Parathyroid adenoma (tissue), 2 donors: ENCODE results near the gene IFNA13.
A peak's percentile ranks its signal among the peaks of the same experiment; 100 is the strongest.

ENCODE experiments used
- H2AFZ ChIP-seq: fragments of 300-600 bp; sonication (generic); one replicate; pipeline ENCODE4 v1.7.0; 2017; ENCODE audit warnings: antibody characterized with exemption, mild to moderate bottlenecking
- H3K27ac ChIP-seq: fragments of 300-600 bp; sonication (generic); one replicate; pipeline ENCODE4 v1.7.0; 2017
- H3K27me3 ChIP-seq: fragments of 300-600 bp; sonication (generic); one replicate; pipeline ENCODE4 v1.7.0; 2017; ENCODE audit warnings: low read length; ENCODE audit not compliant: control insufficient read depth, insufficient read depth
- H3K36me3 ChIP-seq: fragments of 300-600 bp; sonication (generic); one replicate; pipeline ENCODE4 v1.7.0; 2017; ENCODE audit warnings: low read length; ENCODE audit not compliant: control insufficient read depth, insufficient read depth
- H3K4me1 ChIP-seq: fragments of 300-600 bp; sonication (generic); one replicate; pipeline ENCODE4 v1.7.0; 2017; ENCODE audit warnings: control low read depth
- H3K4me2 ChIP-seq: fragments of 300-600 bp; sonication (generic); one replicate; pipeline ENCODE4 v1.7.0; 2017; ENCODE audit warnings: low read length
- H3K4me3 ChIP-seq: fragments of 300-600 bp; sonication (generic); one replicate; pipeline ENCODE4 v1.7.0; 2017; ENCODE audit warnings: low read depth, low read length
- H3K79me2 ChIP-seq: fragments of 300-600 bp; sonication (generic); one replicate; pipeline ENCODE4 v1.7.0; 2017; ENCODE audit warnings: control low read depth
- H3K9ac ChIP-seq: fragments of 300-600 bp; sonication (generic); one replicate; pipeline ENCODE4 v1.7.0; 2017; ENCODE audit warnings: mild to moderate bottlenecking
- H3K9me3 ChIP-seq: fragments of 300-600 bp; sonication (generic); one replicate; pipeline ENCODE4 v1.7.0; 2017; ENCODE audit warnings: low read length; ENCODE audit not compliant: control insufficient read depth
- CTCF ChIP-seq: fragments of 300-600 bp; sonication (generic); IDR thresholded peaks from one replicate; pipeline ENCODE4 v1.7.0; 2017; ENCODE audit warnings: antibody characterized with exemption, mild to moderate bottlenecking
- donor health status: primary hyperparathyroidism.

The IFNA13 gene

GRCh38 chr9:21399956-21400355 lies 32.1 kb upstream of the IFNA13 start:
- no peak for TF ChIP-seq CTCF
- H3K79me2 ChIP-seq = no peaks in the 10 kb centered on the region
- no peak overlapping the region for H3K9ac ChIP-seq
- H3K9me3 ChIP-seq = no peaks in the 10 kb centered on the region
- no peak overlapping the region for H3K4me2 ChIP-seq
- H3K4me3 ChIP-seq = no peak overlapping the region
- H2AFZ ChIP-seq = no peak overlapping the region
- H3K27ac ChIP-seq = no peak overlapping the region
- no peaks in the 10 kb centered on the region for H3K36me3 ChIP-seq
- no peaks in the 10 kb centered on the region for H3K4me1 ChIP-seq
- peaks cover 3% of the 10 kb centered on the region for H3K27me3 ChIP-seq

- H3K79me2 ChIP-seq = no peaks in the 10 kb centered on the region
- no peaks in the 10 kb centered on the region for H3K36me3 ChIP-seq
- H3K27ac ChIP-seq = no peak overlapping the region
- peaks cover 3% of the 10 kb centered on the region for H3K27me3 ChIP-seq
- H2AFZ ChIP-seq = no peak overlapping the region
- H3K9me3 ChIP-seq = no peaks in the 10 kb centered on the region
- no peak overlapping the region for H3K4me2 ChIP-seq
- no peak overlapping the region for H3K9ac ChIP-seq
- H3K4me3 ChIP-seq = no peak overlapping the region
- no peaks in the 10 kb centered on the region for H3K4me1 ChIP-seq
- no peak for TF ChIP-seq CTCF
These were observed 31.2 kb upstream of the IFNA13 start for GRCh38 chr9:21398955-21399489.

GRCh38 chr9:21395778-21396717 lies 28.2 kb upstream of the IFNA13 start:
- Histone ChIP-seq H3K27me3 (peaks cover 3% of the 10 kb centered on the region), H3K9me3 (no peaks in the 10 kb centered on the region), H3K4me1 (no peaks in the 10 kb centered on the region), H2AFZ (peak overlapping the region; percentile 54), H3K36me3 (no peaks in the 10 kb centered on the region), H3K27ac (no peak overlapping the region), H3K4me3 (peak overlapping the region; percentile 35), H3K9ac (no peak overlapping the region), H3K79me2 (no peaks in the 10 kb centered on the region), H3K4me2 (peak overlapping the region; percentile 60)
- peak; percentile 52 for TF ChIP-seq CTCF

GRCh38 chr9:21392270-21392669 lies 24.4 kb upstream of the IFNA13 start:
- Histone ChIP-seq H3K9me3 (no peaks in the 10 kb centered on the region), H3K4me3 (no peak overlapping the region), H3K4me1 (no peaks in the 10 kb centered on the region), H3K79me2 (no peaks in the 10 kb centered on the region), H3K36me3 (no peaks in the 10 kb centered on the region), H2AFZ (no peak overlapping the region), H3K27me3 (no peaks in the 10 kb centered on the region), H3K9ac (no peak overlapping the region), H3K27ac (no peak overlapping the region), H3K4me2 (no peak overlapping the region)
- no peak for TF ChIP-seq CTCF
